SK-N-SH (cell line): Measurements from ENCODE around the gene THBS1.

Source experiments
- CTCF ChIP-seq: fragments of 200-600 bp; sonication (generic); IDR thresholded peaks from 2 replicates; pipeline ENCODE4 v1.6.1; 2017; ENCODE audit warnings: antibody characterized with exemption, mild to moderate bottlenecking, moderate library complexity
- EP300 ChIP-seq, 2 experiments: IDR thresholded peaks; 2 replicates each; pipeline versions ENCODE4 v1.4.0 to v1.6.1; 2012; ENCODE audit warnings: borderline replicate concordance in 1 of 2, low read depth in 1 of 2, low read length in 1 of 2
- JUND ChIP-seq: IDR thresholded peaks from 2 replicates; pipeline ENCODE4 v1.4.0; 2012
- RAD21 ChIP-seq: IDR thresholded peaks from 2 replicates; pipeline ENCODE4 v1.6.1; 2012; ENCODE audit warnings: mild to moderate bottlenecking, low read length
- RCOR1 ChIP-seq: fragments of 150-350 bp; IDR thresholded peaks from 2 replicates; pipeline ENCODE4 v1.6.1; 2017; ENCODE audit warnings: antibody characterized with exemption, low read length
- REST ChIP-seq: IDR thresholded peaks from 2 replicates; pipeline ENCODE4 v1.6.1; 2012; ENCODE audit warnings: mild to moderate bottlenecking, low read depth, low read length, moderate library complexity
- SIN3A ChIP-seq: IDR thresholded peaks from 2 replicates; pipeline ENCODE4 v1.6.1; 2012; ENCODE audit warnings: low read depth, mild to moderate bottlenecking, low read length, moderate library complexity, borderline replicate concordance
- SMC3 ChIP-seq: IDR thresholded peaks from 2 replicates; pipeline ENCODE4 v1.6.1; 2012; ENCODE audit warnings: low read depth, low read length, improper control_type of control experiment

GRCh38 chr15:39589193-39589814, 8.4 kb downstream of the THBS1 start:
- TF ChIP-seq REST (no peak), CTCF (no peak), EP300 (IDR thresholded peaks at IDR 0.05; ENCODE audit: borderline replicate concordance in 1 of 2, low read depth in 1 of 2, low read length in 1 of 2) (no peak), RAD21 (no peak), SIN3A (no peak), RCOR1 (no peak), JUND (no peak), SMC3 (no peak)
